H1 (cell line): ENCODE results near the gene PRR23B. TPM values are rescaled to one million over a fixed set of nuclear protein-coding genes. Genes with fewer than 3 reads are reported as not detected.

Experiments used
- CTCF ChIA-PET: fragments of 300-600 bp; sonication (Branson Sonifier 250); formaldehyde crosslinking; loops from one replicate; lab custom pipeline; 2021; ENCODE audit not compliant: partially characterized antibody; lab: Charles Lee
- POLR2A ChIA-PET: fragments of 300-600 bp; sonication (Branson Sonifier 250); formaldehyde crosslinking; loops from one replicate; lab custom pipeline; 2021; ENCODE audit warnings: inconsistent platforms; ENCODE audit not compliant: partially characterized antibody; lab: Charles Lee
- DNase-seq, 2 experiments: peaks; one replicate each; pipeline versions ENCODE4 v3.0.0 to v3.0.0-alpha.2; 2010 to 2022; ENCODE audit warnings: low spot score in 2 of 2, low read depth in 1 of 2, mixed read lengths in 1 of 2
- FAIRE-seq: peaks from 2 replicates; lab custom pipeline; 2011; peaks lifted over from hg19 to GRCh38; lab: Jason Lieb, UNC
- H2AFZ ChIP-seq: 2 replicates; pipeline ENCODE4 v1.8.1; 2012; ENCODE audit warnings: low read length, inconsistent platforms
- H2AK5ac ChIP-seq: 2 replicates; pipeline ENCODE4 v1.6.1; 2013; ENCODE audit warnings: low read depth, low read length
- H2BK120ac ChIP-seq: replicated peaks from 2 replicates; pipeline ENCODE3; 2013; ENCODE audit warnings: low read depth, low read length, inconsistent platforms
- H2BK12ac ChIP-seq: 2 replicates; pipeline ENCODE4 v1.6.1; 2013; ENCODE audit warnings: low read depth, low read length
- H2BK15ac ChIP-seq: 2 replicates; pipeline ENCODE4 v1.6.1; 2013; ENCODE audit warnings: low read length
- H2BK20ac ChIP-seq: 2 replicates; pipeline ENCODE4 v1.6.1; 2013; ENCODE audit warnings: low read length
- H2BK5ac ChIP-seq: 2 replicates; pipeline ENCODE4 v1.6.1; 2013; ENCODE audit warnings: low read depth, low read length
- H3K14ac ChIP-seq: 2 replicates; pipeline ENCODE4 v1.6.1; 2013; ENCODE audit warnings: inconsistent platforms; ENCODE audit not compliant: insufficient read length
- H3K18ac ChIP-seq: 2 replicates; pipeline ENCODE4 v1.6.1; 2013; ENCODE audit warnings: low read length; ENCODE audit errors: extremely low read depth
- H3K23ac ChIP-seq: 2 replicates; pipeline ENCODE4 v1.6.1; 2013; ENCODE audit warnings: inconsistent platforms; ENCODE audit not compliant: insufficient read length
- H3K23me2 ChIP-seq: 2 replicates; pipeline ENCODE4 v1.6.1; 2013; ENCODE audit warnings: low read depth, low read length
- H3K27ac ChIP-seq: 2 replicates; pipeline ENCODE4 v1.6.1; 2011; ENCODE audit warnings: low read depth, low read length, inconsistent platforms
- H3K27me3 ChIP-seq, 4 experiments: replicated peaks in 1 of 4; 1 replicate in 1 of 4; 2 replicates in 3 of 4; pipeline versions ENCODE4 v1.6.1 to v1.8.1; 2011 to 2013; ENCODE audit warnings: low read length in 3 of 4, mild to moderate bottlenecking in 3 of 4, inconsistent platforms in 2 of 4, mixed read lengths in 2 of 4, moderate library complexity in 1 of 4; ENCODE audit not compliant: control insufficient read depth in 3 of 4, insufficient read depth in 3 of 4; ENCODE audit errors: extremely low read depth in 1 of 4
- H3K36me3 ChIP-seq, 4 experiments: 2 replicates each; pipeline versions ENCODE4 v1.6.1 to v1.8.1; 2011 to 2013; ENCODE audit warnings: mild to moderate bottlenecking in 4 of 4, low read length in 3 of 4, moderate library complexity in 2 of 4, control low read depth in 1 of 4, inconsistent platforms in 1 of 4; ENCODE audit not compliant: insufficient read depth in 4 of 4, control insufficient read depth in 2 of 4
- H3K4ac ChIP-seq: replicated peaks from 2 replicates; pipeline ENCODE3; 2013; ENCODE audit warnings: low read length, low read depth, mixed read lengths, inconsistent platforms; ENCODE audit not compliant: insufficient read length
- H3K4me1 ChIP-seq, 4 experiments: replicated peaks in 1 of 4; 1 replicate in 1 of 4; 2 replicates in 3 of 4; pipeline versions ENCODE4 v1.6.1 to v1.8.1; 2011 to 2013; ENCODE audit warnings: low read length in 3 of 4, inconsistent platforms in 2 of 4, mixed read lengths in 1 of 4; ENCODE audit not compliant: insufficient read depth in 4 of 4, control insufficient read depth in 3 of 4
- H3K4me2 ChIP-seq, 2 experiments: 2 replicates each; pipeline versions ENCODE4 v1.6.1 to v1.8.1; 2011 to 2013; ENCODE audit warnings: low read depth in 2 of 2, low read length in 2 of 2, control low read depth in 1 of 2, inconsistent platforms in 1 of 2, mild to moderate bottlenecking in 1 of 2; ENCODE audit not compliant: insufficient read depth in 1 of 2
- H3K4me3 ChIP-seq, 4 experiments: fragments of 200-600, 300-600 bp in 1 of 4; sonication (generic), shearing (Covaris generic), sonication (Bioruptor Twin) in 1 of 4; 2 replicates each; pipeline versions ENCODE4 v1.5.1 to v1.8.1; 2011 to 2016; ENCODE audit warnings: low read length in 4 of 4, low read depth in 3 of 4, control low read depth in 2 of 4, inconsistent platforms in 2 of 4, mild to moderate bottlenecking in 2 of 4, mixed read lengths in 1 of 4, moderate library complexity in 1 of 4; ENCODE audit not compliant: insufficient read depth in 2 of 4; ENCODE audit errors: extremely low read depth in 1 of 4
- H3K56ac ChIP-seq: replicated peaks from 2 replicates; pipeline ENCODE3; 2013; ENCODE audit warnings: low read depth, mild to moderate bottlenecking, mixed read lengths, low read length, inconsistent platforms; ENCODE audit not compliant: insufficient read length
- H3K79me1 ChIP-seq: 2 replicates; pipeline ENCODE4 v1.6.1; 2013; ENCODE audit warnings: low read depth, low read length, control low read depth
- H3K79me2 ChIP-seq, 2 experiments: 2 replicates each; pipeline versions ENCODE4 v1.6.1 to v1.8.1; 2012 to 2013; ENCODE audit warnings: low read length in 2 of 2, mild to moderate bottlenecking in 2 of 2, inconsistent platforms in 1 of 2; ENCODE audit not compliant: insufficient read depth in 2 of 2, control insufficient read depth in 1 of 2
- H3K9ac ChIP-seq, 4 experiments: replicated peaks in 1 of 4; 1 replicate in 1 of 4; 2 replicates in 3 of 4; pipeline versions ENCODE4 v1.6.1 to v1.8.1; 2011 to 2013; ENCODE audit warnings: low read depth in 3 of 4, low read length in 3 of 4, control low read depth in 2 of 4, mild to moderate bottlenecking in 2 of 4, moderate library complexity in 2 of 4, inconsistent platforms in 1 of 4; ENCODE audit errors: extremely low read depth in 1 of 4
- H3K9me3 ChIP-seq, 2 experiments: 2 replicates each; pipeline versions ENCODE4 v1.6.1 to v1.8.1; 2012 to 2013; ENCODE audit warnings: mild to moderate bottlenecking in 2 of 2, moderate library complexity in 2 of 2, control low read depth in 1 of 2, inconsistent platforms in 1 of 2, low read depth in 1 of 2, low read length in 1 of 2, mixed read lengths in 1 of 2; ENCODE audit not compliant: insufficient read depth in 2 of 2
- H4K20me1 ChIP-seq, 2 experiments: replicated peaks in 1 of 2; 2 replicates each; pipeline versions ENCODE3 to v1.8.1; 2011 to 2013; ENCODE audit warnings: inconsistent platforms in 2 of 2, low read length in 2 of 2, mild to moderate bottlenecking in 1 of 2; ENCODE audit not compliant: insufficient read depth in 2 of 2, control insufficient read depth in 1 of 2
- H4K5ac ChIP-seq: 2 replicates; pipeline ENCODE4 v1.6.1; 2013; ENCODE audit warnings: low read length, low read depth, mixed read lengths, inconsistent platforms; ENCODE audit not compliant: insufficient read length
- H4K8ac ChIP-seq: 2 replicates; pipeline ENCODE4 v1.8.0; 2013; ENCODE audit warnings: mild to moderate bottlenecking, moderate library complexity, low read length, inconsistent platforms; ENCODE audit not compliant: insufficient read depth; ENCODE audit errors: extremely low read depth
- H4K91ac ChIP-seq: replicated peaks from 2 replicates; pipeline ENCODE3; 2013; ENCODE audit warnings: low read length, mixed read lengths, inconsistent platforms; ENCODE audit not compliant: insufficient read length
- ASH2L ChIP-seq: fragments of 200-600, 300-600 bp; sonication (generic); IDR thresholded peaks from one replicate; pipeline ENCODE4 v1.7.1; 2017; ENCODE audit warnings: low read length
- BACH1 ChIP-seq: IDR thresholded peaks from 2 replicates; pipeline ENCODE4 v1.6.1; 2012; ENCODE audit warnings: low read length, improper control_type of control experiment
- CREB1 ChIP-seq: IDR thresholded peaks from 2 replicates; pipeline ENCODE4 v1.6.1; 2012; ENCODE audit warnings: inconsistent platforms
- CTBP2 ChIP-seq: IDR thresholded peaks from 2 replicates; pipeline ENCODE4 v1.7.0; 2011; ENCODE audit warnings: borderline replicate concordance, mild to moderate bottlenecking, moderate library complexity, mixed read lengths, low read length; ENCODE audit not compliant: insufficient read depth, insufficient read length
- HDAC6 ChIP-seq: IDR thresholded peaks from one replicate; pipeline ENCODE4 v1.7.1; 2012; ENCODE audit warnings: low read depth, mild to moderate bottlenecking, inconsistent platforms, low read length, moderate library complexity
- JUN ChIP-seq: IDR thresholded peaks from 2 replicates; pipeline ENCODE4 v1.6.1; 2011; ENCODE audit warnings: low read depth, mild to moderate bottlenecking, improper control_type of control experiment, low read length
- RBBP5 ChIP-seq: IDR thresholded peaks from 2 replicates; pipeline ENCODE4 v1.7.1; 2012; ENCODE audit warnings: low read depth, mild to moderate bottlenecking, inconsistent platforms, low read length, moderate library complexity, borderline replicate concordance
- SP2 ChIP-seq: IDR thresholded peaks from 2 replicates; pipeline ENCODE4 v1.6.1; 2012; ENCODE audit warnings: mild to moderate bottlenecking, low read length, inconsistent platforms
- SRF ChIP-seq: IDR thresholded peaks from 2 replicates; pipeline ENCODE4 v1.6.1; 2011; ENCODE audit warnings: mild to moderate bottlenecking, low read depth, low read length, moderate library complexity
- WGBS, 2 experiments: shearing (Covaris generic) in 1 of 2; methylation state at CpG; one replicate each; pipeline versions ENCODE4 v1.1.6 to v1.1.7; 2013 to 2015; ENCODE audit warnings: low lambda C conversion rate in 2 of 2, mixed read lengths in 2 of 2, inconsistent platforms in 1 of 2, low coverage in 1 of 2, missing lambda C conversion rate in 1 of 2; ENCODE audit not compliant: insufficient replicate concordance in 2 of 2, insufficient coverage in 1 of 2, insufficient read length in 1 of 2; ENCODE audit errors: extremely low coverage in 1 of 2, missing lambda C conversion rate in 1 of 2; 5-methylcytosine and 5-hydroxymethylcytosine counted together
- polyA plus RNA-seq, 7 experiments: library from polyadenylated mRNA; depleted of rRNA in 3 of 7; stranded (reverse) in 5 of 7; unstranded in 2 of 7; fragments of >200 nt in 5 of 7; fragments of 200-250 nt in 2 of 7; gene quantifications; 1 replicate in 5 of 7; 2 replicates in 1 of 7; 4 replicates in 1 of 7; pipeline versions ENCODE4 v1.2.1 to v1.2.3, GENCODE V29; 2011 to 2013; ENCODE audit warnings: missing spikeins in 2 of 7, mixed read lengths in 2 of 7
- total RNA-seq: library from RNA; stranded (reverse); fragmentation: NEBNext Ultra II Directional; extraction: Animal tissue kit (Norgen Biotek cat#: 25700); gene quantifications from 2 replicates; pipeline ENCODE4 v1.2.1, GENCODE V29; 2021
- TF ChIP-seq, protein P1 (sequence below): IDR thresholded peaks from 2 replicates; pipeline ENCODE4 v1.6.1; 2011; ENCODE audit warnings: low read length, improper control_type of control experiment
- TF ChIP-seq, protein P2 (sequence below): IDR thresholded peaks from 2 replicates; pipeline ENCODE4 v1.6.1; 2011; ENCODE audit warnings: low read depth, mild to moderate bottlenecking, low read length; ENCODE audit not compliant: insufficient read depth

PRR23B gene
- total and polyA plus RNA-seq, 2 of the 8 experiments (the other 6 are each of a cell fraction or from before 2014, with no cell fraction given): not detected

GRCh38 chr3:138974462-138974861 lies 46.3 kb downstream of the PRR23B start:
- Histone ChIP-seq H3K23ac (no peak overlapping the region), H3K79me1 (no peaks in the 10 kb centered on the region), H2BK20ac (no peak overlapping the region), H3K56ac (no peak overlapping the region), H3K27me3 (no peaks in the 10 kb centered on the region), H3K4me3 (no peak overlapping the region), H4K5ac (no peak overlapping the region), H3K9ac (no peak overlapping the region; a peak in 1 of 7 replicates), H2AK5ac (no peak overlapping the region), H3K4ac (no peak overlapping the region), H2BK12ac (no peak overlapping the region), H3K18ac (no peak overlapping the region), H2AFZ (no peak overlapping the region), H3K36me3 (no peaks in the 10 kb centered on the region), H2BK15ac (no peak overlapping the region), H3K79me2 (no peaks in the 10 kb centered on the region), H2BK5ac (no peak overlapping the region), H3K14ac (no peak overlapping the region), H3K4me1 (no peaks in the 10 kb centered on the region), H4K8ac (no peak overlapping the region; the same call in 1 of the 2 replicates), H3K23me2 (no peaks in the 10 kb centered on the region), H4K91ac (no peak overlapping the region), H4K20me1 (no peaks in the 10 kb centered on the region), H3K9me3 (no peaks in the 10 kb centered on the region), H3K27ac (no peak overlapping the region), H2BK120ac (no peak overlapping the region), H3K4me2 (no peak overlapping the region)
- no peak for DNase-seq
- TF ChIP-seq CREB1: no peak
- TF ChIP-seq, protein P1, sequence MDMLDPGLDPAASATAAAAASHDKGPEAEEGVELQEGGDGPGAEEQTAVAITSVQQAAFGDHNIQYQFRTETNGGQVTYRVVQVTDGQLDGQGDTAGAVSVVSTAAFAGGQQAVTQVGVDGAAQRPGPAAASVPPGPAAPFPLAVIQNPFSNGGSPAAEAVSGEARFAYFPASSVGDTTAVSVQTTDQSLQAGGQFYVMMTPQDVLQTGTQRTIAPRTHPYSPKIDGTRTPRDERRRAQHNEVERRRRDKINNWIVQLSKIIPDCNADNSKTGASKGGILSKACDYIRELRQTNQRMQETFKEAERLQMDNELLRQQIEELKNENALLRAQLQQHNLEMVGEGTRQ: no peak
- no peak for TF ChIP-seq ASH2L
- TF ChIP-seq RBBP5: no peak
- TF ChIP-seq CTBP2: no peak
- TF ChIP-seq BACH1: no peak
- TF ChIP-seq, protein P2, sequence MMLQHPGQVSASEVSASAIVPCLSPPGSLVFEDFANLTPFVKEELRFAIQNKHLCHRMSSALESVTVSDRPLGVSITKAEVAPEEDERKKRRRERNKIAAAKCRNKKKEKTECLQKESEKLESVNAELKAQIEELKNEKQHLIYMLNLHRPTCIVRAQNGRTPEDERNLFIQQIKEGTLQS: no peak
- no peak for TF ChIP-seq HDAC6
- no peak for TF ChIP-seq SP2
- no peak for TF ChIP-seq SRF
- TF ChIP-seq JUN: no peak
- POLR2A ChIA-PET: interaction anchor here (1.1 kb wide), 1 partner anchor 22 kb away, joined by 3 read pairs; no protein-coding TSS in a partner anchor
- WGBS, 2 experiments: 82% methylated on average over 5 of the region's 5 CpGs; no CpG with 5 or more reads in 1 of the 2 experiments
- no peak for FAIRE-seq
- CTCF ChIA-PET: interaction anchor here (1.0 to 15.1 kb wide), 4 partner anchors 12 to 380 kb away, joined by 3 to 223 read pairs (median 4); no protein-coding TSS in a partner anchor
